A549 (cell line): ENCODE measurements around the gene LRRC2. TPM values are rescaled to one million over a fixed set of nuclear protein-coding genes. Genes with fewer than 3 reads are reported as not detected.

Experiments
- ATAC-seq, 2 experiments: fragments of 200-7000 bp in 1 of 2; fragments of >200 bp in 1 of 2; cut with Nextera tagmentation in 1 of 2; cut with Tn5 transposase in 1 of 2; 3 replicates each; pipeline versions ENCODE4 v1.8.0 to v1.9.1; 2018 to 2020; ENCODE audit warnings: mild to moderate bottlenecking in 1 of 2, moderate library complexity in 1 of 2
- CTCF ChIA-PET: fragments of 300-600 bp; sonication (Branson Sonifier 250); formaldehyde crosslinking; extraction: SDS; loops from one replicate; lab custom pipeline; 2021; ENCODE audit warnings: antibody characterized with exemption, inconsistent platforms; lab: Yijun Ruan, JAX
- POLR2A ChIA-PET: fragments of 350-600 bp; formaldehyde crosslinking; extraction: SDS; loops from one replicate; lab custom pipeline; 2021; ENCODE audit warnings: antibody characterized with exemption, inconsistent platforms; lab: Yijun Ruan, JAX
- DNase-seq, 2 experiments: peaks; one replicate each; pipeline versions ENCODE4 v3.0.0 to v3.0.0-alpha.2; 2011 to 2016; ENCODE audit warnings: low read depth in 1 of 2, low spot score in 1 of 2
- FAIRE-seq: peaks from 2 replicates; lab custom pipeline; 2011; peaks lifted over from hg19 to GRCh38; lab: Jason Lieb, UNC
- H3K27ac ChIP-seq, 2 experiments: fragments of >200 bp; sonication (Bioruptor Twin); formaldehyde crosslinking; 3 replicates each; pipeline ENCODE4 v1.5.1; 2016 to 2017
- H3K4me1 ChIP-seq: fragments of >200 bp; sonication (Bioruptor Twin); formaldehyde crosslinking; 3 replicates; pipeline ENCODE4 v1.6.1; 2016
- H3K4me2 ChIP-seq: fragments of >200 bp; sonication (Bioruptor Twin); formaldehyde crosslinking; 3 replicates; pipeline ENCODE4 v1.6.1; 2016
- H3K4me3 ChIP-seq: fragments of >200 bp; sonication (Bioruptor Twin); formaldehyde crosslinking; 3 replicates; pipeline ENCODE4 v1.5.1; 2016
- H3K9me3 ChIP-seq: fragments of >200 bp; sonication (Bioruptor Twin); formaldehyde crosslinking; 3 replicates; pipeline ENCODE4 v1.6.1; 2016
- BHLHE40 ChIP-seq: IDR thresholded peaks from 2 replicates; pipeline ENCODE4 v1.6.1; 2012; ENCODE audit warnings: low read depth, low read length, inconsistent platforms
- CBX2 ChIP-seq: fragments of 200-600 bp; sonication (generic); IDR thresholded peaks from 2 replicates; pipeline ENCODE4 v1.6.1; 2016; ENCODE audit warnings: low read depth, mild to moderate bottlenecking, borderline replicate concordance
- CBX8 ChIP-seq: fragments of 200-600 bp; sonication (generic); IDR thresholded peaks from 2 replicates; pipeline ENCODE4 v1.6.1; 2016
- CEBPB ChIP-seq, 2 experiments: fragments of >200 bp in 1 of 2; sonication (Bioruptor Twin) in 1 of 2; formaldehyde crosslinking in 1 of 2; IDR thresholded peaks; 2 replicates each; pipeline ENCODE4 v1.6.1; 2012 to 2016
- ESRRA ChIP-seq: fragments of 150-350 bp; IDR thresholded peaks from 2 replicates; pipeline ENCODE4 v1.6.1; 2014; ENCODE audit warnings: mild to moderate bottlenecking, low read length, borderline replicate concordance
- HEYL ChIP-seq: fragments of 250-450 bp; sonication (Bioruptor Pico); IDR thresholded peaks from 2 replicates; pipeline ENCODE4 v1.8.0; 2021; ENCODE audit warnings: mild to moderate bottlenecking, moderate library complexity
- HOXB13 ChIP-seq: fragments of 250-450 bp; sonication (Bioruptor Pico); IDR thresholded peaks from 2 replicates; pipeline ENCODE4 v1.5.0; 2020; ENCODE audit warnings: low read depth, mild to moderate bottlenecking, moderate library complexity
- JUNB ChIP-seq: fragments of >200 bp; sonication (Bioruptor Twin); formaldehyde crosslinking; IDR thresholded peaks from 2 replicates; pipeline ENCODE4 v1.6.1; 2016
- KDM5A ChIP-seq: fragments of 200-600 bp; sonication (generic); IDR thresholded peaks from 2 replicates; pipeline ENCODE4 v1.6.1; 2016; ENCODE audit warnings: antibody characterized with exemption, mild to moderate bottlenecking
- MAZ ChIP-seq: fragments of 150-350 bp; IDR thresholded peaks from 2 replicates; pipeline ENCODE4 v1.6.1; 2014; ENCODE audit warnings: antibody characterized with exemption, low read depth, low read length, borderline replicate concordance
- MYC ChIP-seq: IDR thresholded peaks from 2 replicates; pipeline ENCODE4 v1.6.1; 2012; ENCODE audit warnings: mild to moderate bottlenecking, inconsistent platforms, low read length, improper control_type of control experiment, borderline replicate concordance
- NFE2L2 ChIP-seq: fragments of 150-350 bp; conservative IDR thresholded peaks from 2 replicates; pipeline ENCODE4 v1.6.1; 2014; ENCODE audit warnings: low read length
- NR3C1 ChIP-seq: fragments of >200 bp; sonication (Bioruptor Twin); formaldehyde crosslinking; IDR thresholded peaks from 3 replicates; pipeline ENCODE4 v1.6.1; 2017
- RAD21 ChIP-seq, 2 experiments: fragments of >200 bp in 1 of 2; sonication (Bioruptor Twin) in 1 of 2; formaldehyde crosslinking in 1 of 2; IDR thresholded peaks in 1 of 2; conservative IDR thresholded peaks in 1 of 2; 2 replicates in 1 of 2; 3 replicates in 1 of 2; pipeline ENCODE4 v1.6.1; 2012 to 2018; ENCODE audit warnings: inconsistent platforms in 1 of 2
- RCOR1 ChIP-seq: fragments of 150-350 bp; IDR thresholded peaks from 2 replicates; pipeline ENCODE4 v1.6.1; 2014; ENCODE audit warnings: antibody characterized with exemption, low read length, low read depth
- RFX5 ChIP-seq: fragments of 450-650 bp; IDR thresholded peaks from 2 replicates; pipeline ENCODE4 v1.7.1; 2014; ENCODE audit warnings: antibody characterized with exemption, mild to moderate bottlenecking, moderate library complexity
- SMC3 ChIP-seq: fragments of >200 bp; sonication (Bioruptor Twin); formaldehyde crosslinking; IDR thresholded peaks from 3 replicates; pipeline ENCODE4 v1.6.1; 2018; ENCODE audit warnings: inconsistent platforms
- ZFP36 ChIP-seq: fragments of 450-650 bp; IDR thresholded peaks from 2 replicates; pipeline ENCODE4 v1.6.1; 2014; ENCODE audit warnings: borderline replicate concordance; ENCODE audit not compliant: partially characterized antibody
- ZSCAN20 ChIP-seq: fragments of 250-450 bp; sonication (Bioruptor Pico); IDR thresholded peaks from 2 replicates; pipeline ENCODE4 v1.8.0; 2022; ENCODE audit warnings: mild to moderate bottlenecking, moderate library complexity
- WGBS: methylation state at CpG from one replicate; pipeline ENCODE4 v1.1.6; 2017; ENCODE audit errors: missing lambda C conversion rate; 5-methylcytosine and 5-hydroxymethylcytosine counted together
- polyA plus RNA-seq, 4 experiments: library from polyadenylated mRNA; depleted of rRNA in 3 of 4; stranded (reverse); fragments of >200 nt; fragmentation: RNase III in 1 of 4; extraction: RNeasy Plus Mini Kit Qiagen cat#74134 plus additional on column Dnase treatment in 1 of 4; gene quantifications; 2 replicates in 3 of 4; 3 replicates in 1 of 4; pipeline ENCODE4 v1.2.3, GENCODE V29; 2011 to 2017
- TF ChIP-seq, protein P1 (sequence below): fragments of 250-450 bp; sonication (Bioruptor Pico); IDR thresholded peaks from 2 replicates; pipeline ENCODE4 v1.5.0; 2021; ENCODE audit warnings: mild to moderate bottlenecking, moderate library complexity, borderline replicate concordance
- TF ChIP-seq, protein P2 (sequence below): IDR thresholded peaks from 2 replicates; pipeline ENCODE4 v1.6.1; 2012; ENCODE audit warnings: low read depth, borderline replicate concordance

The LRRC2 gene
- polyA plus RNA-seq, 2 of the 4 experiments (the other 2 are of a cell fraction): not detected

DNA sequence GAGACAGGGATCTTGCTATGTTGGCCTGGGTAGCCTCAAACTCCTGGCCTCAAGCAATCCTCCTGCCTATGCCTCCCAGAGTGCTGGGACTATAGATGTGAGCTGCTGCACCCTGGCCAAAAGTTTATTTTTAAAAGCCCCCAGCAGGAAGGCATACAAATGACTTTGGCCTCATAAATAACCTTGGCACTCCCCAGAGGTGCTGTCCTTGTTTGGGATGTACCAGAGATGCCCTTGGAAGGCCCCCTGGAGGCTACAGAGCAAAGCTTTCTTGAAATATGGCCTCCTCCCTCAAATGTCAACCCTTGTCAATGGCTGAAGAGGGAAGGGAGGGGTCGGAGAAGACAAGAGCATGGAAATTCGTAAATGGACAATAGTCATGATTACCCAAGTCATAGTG is 82.3 kb downstream of the LRRC2 start:
- DNase-seq: no peak
- ChIA-PET CTCF (interaction anchor here (1.7 kb wide), 1 partner anchor 146 kb away, joined by 6 read pairs; no protein-coding TSS in a partner anchor), POLR2A (no interaction called here)
- WGBS: 21% methylated on average over 2 of the region's 2 CpGs
- no peak for ATAC-seq
- TF ChIP-seq, protein P1, sequence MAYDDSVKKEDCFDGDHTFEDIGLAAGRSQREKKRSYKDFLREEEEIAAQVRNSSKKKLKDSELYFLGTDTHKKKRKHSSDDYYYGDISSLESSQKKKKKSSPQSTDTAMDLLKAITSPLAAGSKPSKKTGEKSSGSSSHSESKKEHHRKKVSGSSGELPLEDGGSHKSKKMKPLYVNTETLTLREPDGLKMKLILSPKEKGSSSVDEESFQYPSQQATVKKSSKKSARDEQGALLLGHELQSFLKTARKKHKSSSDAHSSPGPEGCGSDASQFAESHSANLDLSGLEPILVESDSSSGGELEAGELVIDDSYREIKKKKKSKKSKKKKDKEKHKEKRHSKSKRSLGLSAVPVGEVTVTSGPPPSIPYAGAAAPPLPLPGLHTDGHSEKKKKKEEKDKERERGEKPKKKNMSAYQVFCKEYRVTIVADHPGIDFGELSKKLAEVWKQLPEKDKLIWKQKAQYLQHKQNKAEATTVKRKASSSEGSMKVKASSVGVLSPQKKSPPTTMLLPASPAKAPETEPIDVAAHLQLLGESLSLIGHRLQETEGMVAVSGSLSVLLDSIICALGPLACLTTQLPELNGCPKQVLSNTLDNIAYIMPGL (CRISPR knock-in tag): no peak
- no peak for TF ChIP-seq KDM5A
- Histone ChIP-seq H3K9me3 (no peaks in the 10 kb centered on the region), H3K4me1 (no peaks in the 10 kb centered on the region), H3K4me2 (no peak overlapping the region), H3K4me3 (no peak overlapping the region), H3K27ac (no peak overlapping the region)
- FAIRE-seq: no peak

DNA sequence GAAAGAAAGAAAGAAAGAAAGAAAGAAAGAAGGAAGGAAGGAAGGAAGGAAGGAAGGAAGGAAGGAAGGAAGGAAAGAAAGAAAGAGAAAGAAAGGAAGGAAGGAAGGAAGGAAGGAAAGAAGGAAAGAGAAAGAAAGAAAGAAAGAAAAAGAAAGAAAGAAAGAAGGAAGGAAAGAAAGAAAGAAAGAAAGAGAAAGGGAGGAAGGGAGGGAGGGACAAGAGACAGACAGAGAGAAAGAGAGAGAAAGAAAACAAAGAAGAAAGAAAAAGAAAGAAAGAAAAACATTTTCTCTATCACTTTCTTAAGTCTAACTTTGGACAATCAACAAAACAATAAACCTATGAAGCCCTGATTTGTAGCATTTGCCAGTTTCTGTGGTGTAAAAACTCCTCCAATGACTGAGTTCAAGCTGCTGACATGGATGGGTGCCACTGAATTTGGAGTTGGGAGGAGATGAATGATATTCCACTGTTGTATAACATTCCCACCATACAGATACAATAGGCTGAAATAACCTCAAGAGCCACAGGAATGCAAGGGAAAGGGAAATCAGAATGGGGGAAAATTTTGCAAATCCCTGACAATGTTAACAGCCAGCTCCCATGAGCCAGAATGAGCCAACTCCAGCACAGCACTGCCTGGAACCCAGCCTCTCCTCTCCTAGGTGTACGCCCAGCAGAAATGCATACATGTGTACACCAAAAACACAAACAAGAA is 83.3 kb downstream of the LRRC2 start:
- no peaks in the 10 kb centered on the region for H3K9me3 ChIP-seq
- H3K27ac ChIP-seq: no peak overlapping the region
- no peak overlapping the region for H3K4me2 ChIP-seq
- TF ChIP-seq, protein P1 (CRISPR knock-in tag): no peak
- TF ChIP-seq CEBPB (IDR thresholded peaks at IDR 0.05) (no peak), HEYL (CRISPR knock-in tag) (no peak), BHLHE40 (no peak), NR3C1 (no peak), CBX2 (no peak), CBX8 (no peak), SMC3 (no peak), MAZ (no peak)
- TF ChIP-seq, protein P2, sequence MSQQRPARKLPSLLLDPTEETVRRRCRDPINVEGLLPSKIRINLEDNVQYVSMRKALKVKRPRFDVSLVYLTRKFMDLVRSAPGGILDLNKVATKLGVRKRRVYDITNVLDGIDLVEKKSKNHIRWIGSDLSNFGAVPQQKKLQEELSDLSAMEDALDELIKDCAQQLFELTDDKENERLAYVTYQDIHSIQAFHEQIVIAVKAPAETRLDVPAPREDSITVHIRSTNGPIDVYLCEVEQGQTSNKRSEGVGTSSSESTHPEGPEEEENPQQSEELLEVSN: no peak
- ChIA-PET CTCF (interaction anchor here (1.7 kb wide), 1 partner anchor 147 kb away, joined by 6 read pairs; no protein-coding TSS in a partner anchor), POLR2A (no interaction called here)
- ATAC-seq: no peak
- no peak overlapping the region for H3K4me3 ChIP-seq
- no peak for DNase-seq
- WGBS: 62% methylated on average over 1 of the region's 1 CpG
- FAIRE-seq: no peak
- no peaks in the 10 kb centered on the region for H3K4me1 ChIP-seq

DNA sequence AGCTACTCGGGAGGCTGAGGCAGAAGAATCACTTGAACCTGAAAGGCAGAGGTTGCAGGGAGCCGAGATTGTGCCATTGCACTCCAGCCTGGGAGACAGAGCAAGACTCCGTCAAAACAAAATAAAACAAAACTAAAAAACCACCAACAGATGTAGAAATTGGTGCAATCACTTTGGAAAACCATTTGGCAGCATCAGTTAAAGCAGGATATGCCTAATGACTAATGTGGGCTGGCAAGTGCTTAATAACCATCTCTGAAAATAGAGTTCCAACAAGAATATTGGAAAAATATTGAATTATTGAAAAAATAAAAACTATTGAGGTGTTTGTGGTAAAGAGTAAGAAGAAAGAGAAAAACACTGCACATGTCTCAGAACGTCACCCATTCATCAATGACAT is 84.5 kb downstream of the LRRC2 start:
- POLR2A ChIA-PET: no interaction called here
- Histone ChIP-seq H3K4me2 (no peak overlapping the region), H3K9me3 (no peaks in the 10 kb centered on the region), H3K27ac (no peak overlapping the region), H3K4me1 (no peaks in the 10 kb centered on the region), H3K4me3 (no peak overlapping the region)
- 38% methylated on average over 4 of the region's 4 CpGs for WGBS
- CTCF ChIA-PET: interaction anchor here (0.6 to 1.8 kb wide), 2 partner anchors 8 to 994 kb away, joined by 3 to 11 read pairs; no protein-coding TSS in a partner anchor
- no peak for DNase-seq
- no peak for TF ChIP-seq ZFP36
- no peak for TF ChIP-seq MYC
- TF ChIP-seq ESRRA: no peak
- no peak for TF ChIP-seq RAD21 (conservative IDR thresholded peaks at IDR 0.05 in 1 of 2, IDR thresholded peaks at IDR 0.05 in 1 of 2)
- TF ChIP-seq JUNB: no peak
- TF ChIP-seq ZSCAN20 (CRISPR knock-in tag): no peak
- TF ChIP-seq RFX5: no peak
- TF ChIP-seq NFE2L2: no peak
- no peak for TF ChIP-seq RCOR1
- TF ChIP-seq HOXB13 (CRISPR knock-in tag): no peak
- no peak for ATAC-seq
- no peak for FAIRE-seq
